Stimulated activated CD4-positive, alpha-beta T cell treated with anti-CD3 and anti-CD28 coated beads, Interleukin-15, amount 100 ng/mL, for 48 hours (primary cell): ENCODE results near the gene PHLPP2.

ENCODE experiments used
- DNase-seq, 2 donors: peaks; one replicate each; pipeline ENCODE4 v3.0.0-alpha.2; 2020; ENCODE audit warnings: low read depth in 2 of 2

Gene PHLPP2

GRCh38 chr16:71724320-71724751, at the start of gene PHLPP2:
Gene PHLPP2 (minus strand): TSS chr16:71724701. CDS start chr16:71714795, 9,906 bp downstream.
- no peak for DNase-seq

DNA sequence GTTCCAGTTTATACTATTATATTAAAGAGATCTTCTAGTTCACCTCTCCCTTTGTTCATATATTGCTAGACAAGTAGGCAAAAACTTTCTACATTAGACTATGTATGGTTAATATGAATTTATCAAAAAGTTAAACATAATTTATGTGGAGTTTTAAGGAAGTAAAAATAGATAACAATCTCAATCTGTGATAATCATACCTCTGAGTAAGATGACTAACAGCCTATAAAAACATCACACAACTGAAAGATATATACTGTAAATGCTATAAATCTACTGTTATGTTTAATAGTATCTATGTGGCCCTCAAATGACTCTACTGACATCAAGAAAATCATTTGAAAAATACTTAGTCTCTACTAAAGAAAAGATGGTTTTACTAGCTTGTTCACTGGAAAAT, 47.1 kb upstream of the PHLPP2 start:
- DNase-seq = no peak

- DNase-seq = no peak
Observed at GRCh38 chr16:71769222-71769621, 44.7 kb upstream of the PHLPP2 start.

DNA sequence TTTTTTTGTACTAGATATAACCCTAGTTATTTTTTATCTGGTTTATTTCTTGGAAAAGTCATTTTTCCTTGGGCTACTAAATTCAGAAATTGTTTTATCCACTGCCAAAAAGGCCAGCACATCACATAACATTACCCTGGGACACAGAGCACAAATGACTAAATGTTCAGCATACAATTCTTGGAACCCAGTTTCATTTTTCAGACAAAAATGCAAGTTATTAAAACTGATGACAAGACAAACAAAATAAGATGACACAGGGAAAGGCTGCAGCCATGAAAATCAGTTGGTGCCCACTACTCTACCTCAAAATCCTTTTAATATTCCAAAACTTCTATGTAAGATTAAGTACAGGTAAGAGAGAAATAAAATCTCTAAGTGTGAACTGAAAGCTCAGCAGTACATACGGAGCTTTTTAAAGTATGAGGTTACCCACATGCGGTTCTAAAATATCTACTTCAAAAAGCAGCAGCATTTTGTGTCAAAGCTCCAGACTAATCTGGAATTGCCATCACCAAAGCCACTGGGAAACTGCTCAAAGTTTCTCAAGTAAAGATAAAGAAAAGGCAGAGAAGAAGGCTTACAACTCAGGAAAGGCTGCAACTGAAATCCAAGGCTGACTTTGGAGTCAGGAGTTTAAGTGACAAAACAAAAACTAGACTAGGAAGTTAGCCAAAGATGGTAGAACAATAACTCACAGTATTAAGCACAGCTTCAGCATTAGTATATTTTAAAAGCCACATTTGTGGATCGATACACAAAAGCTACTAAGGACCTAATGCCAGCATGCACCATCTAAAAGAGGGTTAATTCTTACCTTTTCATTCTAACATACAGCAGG, 42.8 kb upstream of the PHLPP2 start:
- DNase-seq = no peak

- no peak for DNase-seq
Observed at GRCh38 chr16:71762186-71762585, 37.7 kb upstream of the PHLPP2 start.

DNA sequence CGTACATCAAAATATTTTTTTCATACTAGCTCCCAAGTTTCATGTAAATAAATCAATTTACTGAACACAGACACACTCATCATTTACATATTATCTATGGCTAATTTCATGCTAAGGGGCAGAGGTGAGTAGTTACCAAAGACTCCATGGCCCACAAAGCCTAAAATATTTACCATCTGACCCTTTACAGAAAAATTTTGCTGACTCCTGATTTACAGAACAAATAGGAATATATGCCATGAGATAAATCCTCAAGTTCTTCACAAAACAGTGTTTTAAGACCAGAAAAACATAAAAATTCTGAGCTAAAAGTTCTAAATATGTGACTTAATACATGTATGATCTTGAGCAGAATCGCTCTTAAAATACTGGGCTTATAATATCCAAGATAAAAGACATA, 36.6 kb upstream of the PHLPP2 start:
- no peak for DNase-seq

- DNase-seq = no peak
Observed at GRCh38 chr16:71758293-71758760, 33.8 kb upstream of the PHLPP2 start.

DNA sequence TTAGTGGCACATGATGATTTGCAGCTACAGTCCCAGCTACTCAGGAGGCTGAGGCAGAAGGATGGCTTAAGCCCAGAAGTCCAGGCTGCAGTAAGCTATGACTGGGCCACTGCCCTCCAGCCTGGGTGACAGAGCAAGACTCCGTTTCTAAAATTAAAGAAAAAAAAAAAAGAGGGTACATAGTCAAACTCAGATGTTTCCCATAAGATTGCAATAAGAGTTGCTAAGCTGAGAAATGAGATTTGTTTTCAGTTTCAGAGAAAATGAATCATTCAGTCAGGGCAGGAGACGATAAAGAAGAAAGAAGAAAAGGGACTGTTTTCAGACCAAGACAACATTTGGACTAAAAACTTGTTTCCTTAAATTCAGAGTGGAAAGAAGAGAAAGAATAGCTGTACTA, 30.2 kb upstream of the PHLPP2 start:
- DNase-seq = no peak

DNA sequence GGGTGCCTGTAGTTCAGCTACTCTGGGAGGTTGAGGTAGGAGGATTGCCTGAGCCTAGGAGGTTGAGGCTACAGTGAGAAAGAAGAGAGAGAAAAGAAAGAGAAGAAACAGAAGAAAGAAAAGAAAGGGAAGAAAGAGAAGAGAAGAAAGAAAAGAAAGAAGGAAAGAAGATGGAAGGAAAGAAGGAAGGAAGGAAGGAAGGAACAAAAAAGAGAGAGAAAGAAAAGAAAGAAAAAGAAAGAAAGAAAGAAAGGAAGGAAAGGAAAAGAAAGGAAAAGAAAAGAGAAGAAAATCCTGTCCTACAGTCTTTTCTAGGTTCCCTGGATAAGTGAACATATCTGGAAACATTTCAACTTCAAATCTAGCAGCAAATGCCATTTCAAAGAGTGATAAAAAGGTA, 29.6 kb upstream of the PHLPP2 start:
- DNase-seq = no peak

DNA sequence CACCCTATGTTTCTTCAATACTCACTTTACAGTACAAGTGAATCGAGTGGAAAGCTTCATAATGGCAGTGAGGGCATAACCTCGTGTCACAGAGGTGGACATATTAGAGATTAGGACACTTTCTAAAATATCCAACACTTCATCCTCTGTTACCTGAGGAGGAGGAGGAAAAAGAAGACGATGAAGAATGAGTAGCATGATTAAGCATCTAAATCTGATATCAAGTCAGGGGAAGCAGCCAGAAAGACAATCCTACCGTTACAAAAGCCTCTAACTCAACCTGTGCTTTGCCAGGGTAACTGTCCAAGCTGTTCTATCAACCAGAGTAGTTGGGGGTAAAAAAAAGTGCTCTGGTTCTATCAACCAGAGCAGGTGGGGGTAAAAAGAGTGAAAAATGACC, 23.7 kb upstream of the PHLPP2 start:
- DNase-seq = no peak

DNA sequence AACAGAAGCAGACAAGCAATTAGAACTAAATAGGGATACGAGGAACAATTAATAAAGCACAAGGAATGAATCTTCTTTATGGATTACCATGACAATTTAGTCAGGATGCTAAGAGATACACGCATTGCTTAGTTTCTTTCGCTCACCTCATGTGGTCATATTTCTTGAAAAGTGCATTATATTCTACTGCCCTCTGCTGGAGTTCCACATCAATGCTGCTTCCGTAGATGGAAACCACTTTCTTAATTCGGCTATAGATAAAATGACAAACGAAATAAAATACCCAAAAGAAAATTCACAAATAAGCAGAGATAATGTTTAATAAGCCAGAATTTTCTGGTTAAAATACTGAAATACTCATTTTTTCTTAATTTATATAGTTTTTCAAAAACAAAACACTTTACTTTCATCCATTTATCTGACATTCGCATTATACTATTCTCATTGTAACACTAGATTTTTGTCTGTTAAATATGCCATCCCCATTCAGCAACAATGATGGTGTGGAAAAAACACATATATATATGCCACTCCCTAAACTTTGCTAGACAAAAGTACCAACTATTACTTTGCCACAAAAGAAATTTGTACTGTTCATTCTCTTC, 22.0 kb upstream of the PHLPP2 start:
- no peak for DNase-seq

- no peak for DNase-seq
Observed at GRCh38 chr16:71738855-71739254, 14.4 kb upstream of the PHLPP2 start.

DNA sequence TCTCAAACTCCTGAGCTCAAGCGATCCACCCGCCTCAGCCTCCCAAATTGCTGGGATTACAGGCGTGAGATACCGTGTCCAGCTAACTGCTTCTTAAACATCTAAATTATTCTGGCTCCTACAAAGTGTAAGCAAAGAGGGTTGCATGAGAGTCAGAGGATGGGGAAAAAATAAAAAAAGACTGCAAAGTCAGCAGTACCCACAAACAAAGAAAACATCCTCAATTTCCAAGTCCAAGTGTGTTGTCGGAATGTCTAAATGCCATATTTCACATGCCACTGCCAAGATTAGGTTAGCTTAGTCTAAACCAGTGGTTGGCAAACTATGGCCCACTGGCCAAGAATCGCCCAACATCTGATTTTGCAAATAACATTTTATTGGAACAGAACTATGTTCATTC, 13.0 kb upstream of the PHLPP2 start:
- DNase-seq = no peak

- DNase-seq = no peak
Observed at GRCh38 chr16:71734511-71734910, 10.0 kb upstream of the PHLPP2 start.

DNA sequence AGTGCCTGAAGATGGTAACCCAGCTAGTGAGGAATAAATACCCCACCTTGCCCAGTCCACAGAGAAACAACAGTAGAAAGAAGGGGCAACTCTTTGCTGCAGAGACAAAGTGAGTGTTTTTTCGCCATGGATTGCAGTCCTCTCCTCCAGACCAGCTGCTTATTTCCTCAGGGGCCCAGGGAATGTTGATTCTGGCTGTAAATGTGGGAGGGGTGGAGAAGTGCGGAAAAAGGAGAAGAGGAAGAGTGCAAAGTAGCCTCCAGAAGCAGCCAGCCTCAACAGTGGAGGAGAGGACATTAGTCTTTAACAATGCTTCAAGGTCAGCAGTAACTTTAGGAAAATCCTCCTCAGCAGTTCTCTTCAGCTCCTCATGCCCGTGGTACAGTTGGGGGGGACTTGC, 8.1 kb upstream of the PHLPP2 start:
- DNase-seq = no peak

DNA sequence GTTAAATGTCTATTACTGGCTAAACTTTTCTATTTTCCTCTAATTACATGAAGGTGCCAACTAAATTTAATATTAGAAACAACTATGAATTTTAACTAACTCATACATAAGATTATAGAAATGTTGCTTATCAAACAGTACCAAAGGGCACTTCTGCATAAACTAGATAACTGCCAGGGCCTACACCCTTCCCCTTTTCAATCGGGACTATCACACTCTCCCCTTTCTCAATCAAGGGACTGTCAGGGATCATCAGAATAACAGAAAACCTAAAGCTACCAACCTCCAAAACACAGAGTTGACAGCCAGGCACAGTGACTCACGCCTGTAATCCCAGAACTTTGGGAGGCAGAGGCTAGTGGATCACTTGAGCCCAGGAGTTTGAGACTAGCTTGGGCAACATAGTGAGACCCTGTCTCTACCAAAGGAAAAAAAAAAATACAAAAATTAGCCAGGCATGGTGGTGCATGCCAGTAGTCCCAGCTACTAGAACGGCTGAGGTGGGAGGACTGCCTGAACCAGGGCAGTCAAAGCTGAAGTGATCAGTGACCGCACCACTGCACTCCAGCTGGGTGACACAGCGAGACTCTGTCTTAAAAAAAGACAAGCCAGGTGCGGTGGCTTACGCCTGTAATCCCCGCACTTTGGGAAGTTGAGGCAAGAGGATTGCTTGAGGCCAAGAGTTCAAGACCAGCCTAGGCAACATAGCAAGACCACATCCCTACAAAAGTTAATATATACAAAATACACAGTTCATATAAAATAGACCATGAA, 3.2 kb upstream of the PHLPP2 start:
- no peak for DNase-seq

- DNase-seq = no peak
Observed at GRCh38 chr16:71726476-71727315, 2.2 kb upstream of the PHLPP2 start.

DNA sequence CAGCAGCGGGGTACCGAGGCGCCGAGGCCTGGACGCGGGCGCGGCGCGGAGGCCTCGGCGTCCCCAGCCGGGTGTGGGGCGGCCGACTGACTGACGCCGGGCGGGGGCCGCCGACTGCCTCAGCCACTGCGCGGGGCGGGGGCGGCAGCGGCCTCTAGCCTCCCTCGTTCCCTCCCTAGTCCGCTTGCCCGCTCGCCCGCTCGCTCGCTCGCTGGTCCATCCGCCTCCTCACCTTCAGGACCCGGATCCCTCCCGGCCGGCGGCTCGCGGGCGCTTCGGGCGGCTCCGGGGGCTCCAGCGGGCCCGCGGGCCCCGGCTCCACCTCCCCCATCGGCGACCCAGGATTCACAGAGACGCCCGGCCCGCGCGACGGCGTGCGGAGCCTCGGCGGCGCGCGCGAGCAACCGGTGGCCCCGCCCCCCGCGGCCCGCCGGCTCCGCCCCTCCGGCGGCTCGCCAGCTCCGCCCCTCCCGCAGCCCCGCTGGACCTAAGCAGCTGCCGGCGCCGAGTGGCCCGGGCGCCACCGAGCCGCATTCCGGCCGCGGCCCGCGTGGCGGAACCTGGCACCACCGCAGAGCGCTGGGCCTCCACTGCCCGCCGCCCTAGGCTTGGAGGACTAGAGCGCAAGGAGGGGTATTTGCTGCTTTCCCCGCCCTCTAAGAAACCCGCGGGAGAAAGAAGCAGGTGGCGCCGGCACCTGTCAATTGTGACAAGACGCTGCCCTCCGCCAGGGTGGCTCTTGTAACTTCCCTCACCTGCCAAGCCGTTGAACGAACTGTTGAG, 773 bp downstream of the PHLPP2 start:
- peak; percentile 40 to 64 for DNase-seq

- DNase-seq = peak; percentile 23 to 44
Observed at GRCh38 chr16:71722801-71723536, 1.5 kb downstream of the PHLPP2 start.
